HUES64 (cell line): ENCODE data around the gene SMNDC1.
"Not testable (repeated sequence)": the region's sequence is repeated elsewhere in the genome, so short reads cannot be mapped to it uniquely, and the experiment has no call there.

Experiments
- H3K27ac ChIP-seq: 2 replicates; pipeline ENCODE4 v1.7.0; 2013; ENCODE audit warnings: low read depth, low read length, inconsistent platforms
- H3K27me3 ChIP-seq: 2 replicates; pipeline ENCODE4 v1.6.1; 2013; ENCODE audit warnings: mild to moderate bottlenecking, low read length; ENCODE audit not compliant: insufficient read depth
- H3K36me3 ChIP-seq: 2 replicates; pipeline ENCODE4 v1.6.1; 2013; ENCODE audit warnings: mild to moderate bottlenecking, low read length; ENCODE audit not compliant: insufficient read depth
- H3K4me1 ChIP-seq: 2 replicates; pipeline ENCODE4 v1.6.1; 2013; ENCODE audit warnings: mild to moderate bottlenecking, low read length, moderate library complexity; ENCODE audit not compliant: insufficient read depth
- H3K4me3 ChIP-seq: 2 replicates; pipeline ENCODE4 v1.5.1; 2013; ENCODE audit warnings: mild to moderate bottlenecking, low read length, moderate library complexity
- H3K9ac ChIP-seq: 2 replicates; pipeline ENCODE4 v1.6.1; 2013; ENCODE audit warnings: mild to moderate bottlenecking, low read depth, low read length
- H3K9me3 ChIP-seq: 2 replicates; pipeline ENCODE4 v1.6.1; 2013; ENCODE audit warnings: low read depth, low read length; ENCODE audit not compliant: insufficient read depth
- WGBS: fragments of 150-250, 120-280 bp; methylation state at CpG from one replicate; pipeline ENCODE4 v1.1.7; 2013; ENCODE audit warnings: missing lambda C conversion rate; 5-methylcytosine and 5-hydroxymethylcytosine counted together

Gene SMNDC1

GRCh38 chr10:110278562-110279406 is 25.9 kb downstream of the SMNDC1 start:
- no peaks in the 10 kb centered on the region; the same call in 1 of the 2 replicates for H3K36me3 ChIP-seq
- no peaks in the 10 kb centered on the region for H3K27me3 ChIP-seq
- peaks cover 12% of the 10 kb centered on the region for H3K4me1 ChIP-seq
- no peaks in the 10 kb centered on the region for H3K9me3 ChIP-seq
- no peak overlapping the region for H3K4me3 ChIP-seq
- H3K27ac ChIP-seq, result no peak overlapping the region
- H3K9ac ChIP-seq, result no peak overlapping the region
- 84% methylated on average over 6 of the region's 7 CpGs for WGBS

GRCh38 chr10:110277591-110277990 is 27.1 kb downstream of the SMNDC1 start:
- H3K36me3 ChIP-seq, result no peaks in the 10 kb centered on the region; the same call in 1 of the 2 replicates
- 90% methylated on average over 1 of the region's 2 CpGs for WGBS
- no peak overlapping the region for H3K27ac ChIP-seq
- no peaks in the 10 kb centered on the region for H3K9me3 ChIP-seq
- H3K27me3 ChIP-seq, result no peaks in the 10 kb centered on the region
- no peak overlapping the region for H3K4me3 ChIP-seq
- no peak overlapping the region for H3K9ac ChIP-seq
- H3K4me1 ChIP-seq, result peaks cover 14% of the 10 kb centered on the region

- Histone ChIP-seq H3K4me3 (no peak overlapping the region), H3K36me3 (no peaks in the 10 kb centered on the region; the same call in 1 of the 2 replicates), H3K27ac (no peak overlapping the region), H3K27me3 (no peaks in the 10 kb centered on the region), H3K4me1 (peaks cover 14% of the 10 kb centered on the region), H3K9ac (no peak overlapping the region), H3K9me3 (no peaks in the 10 kb centered on the region)
- 93% methylated on average over 4 of the region's 5 CpGs for WGBS
These were observed 28.1 kb downstream of the SMNDC1 start for GRCh38 chr10:110276603-110277002.

- WGBS, result 90% methylated on average over 2 of the region's 2 CpGs
- no peaks in the 10 kb centered on the region for H3K27me3 ChIP-seq
- peaks cover 14% of the 10 kb centered on the region for H3K4me1 ChIP-seq
- H3K4me3 ChIP-seq, result no peak overlapping the region
- H3K27ac ChIP-seq, result no peak overlapping the region
- H3K9me3 ChIP-seq, result no peaks in the 10 kb centered on the region
- H3K9ac ChIP-seq, result no peak overlapping the region
- no peaks in the 10 kb centered on the region; the same call in 1 of the 2 replicates for H3K36me3 ChIP-seq
These were observed 29.5 kb downstream of the SMNDC1 start for GRCh38 chr10:110275128-110275729.

GRCh38 chr10:110274647-110275046 is 30.1 kb downstream of the SMNDC1 start:
- no peaks in the 10 kb centered on the region; the same call in 1 of the 2 replicates for H3K36me3 ChIP-seq
- no peak overlapping the region for H3K9ac ChIP-seq
- no peak overlapping the region for H3K4me3 ChIP-seq
- H3K27ac ChIP-seq, result no peak overlapping the region
- peaks cover 14% of the 10 kb centered on the region for H3K4me1 ChIP-seq
- WGBS, result 93% methylated on average over 6 of the region's 6 CpGs
- no peaks in the 10 kb centered on the region for H3K27me3 ChIP-seq
- H3K9me3 ChIP-seq, result no peaks in the 10 kb centered on the region

DNA sequence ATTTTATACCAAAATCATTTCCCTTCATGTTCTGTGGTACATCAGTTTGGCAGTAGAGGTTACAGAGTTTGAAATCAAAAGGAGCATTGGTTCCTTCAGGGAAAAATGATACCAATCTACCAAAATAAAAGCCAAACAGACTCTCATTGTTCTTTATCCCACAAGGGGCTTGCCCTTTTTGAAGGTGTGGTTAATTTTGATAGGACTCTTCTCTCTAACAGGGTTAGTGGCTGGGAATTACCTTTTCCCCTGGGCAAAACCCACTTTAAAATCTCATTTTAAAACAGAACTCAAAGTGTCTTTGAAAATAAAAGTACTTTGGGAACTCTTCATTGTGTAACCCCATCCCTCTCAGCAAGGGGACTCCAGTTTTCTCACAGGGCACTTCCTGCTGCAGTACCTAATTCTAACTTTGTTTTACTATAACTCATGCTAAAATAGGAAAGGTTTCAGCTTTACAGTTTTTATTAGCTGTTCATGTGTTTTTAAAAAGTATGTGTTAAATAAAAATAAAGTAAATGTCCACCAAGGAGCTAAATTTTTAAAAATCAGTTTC is 30.6 kb downstream of the SMNDC1 start:
- Histone ChIP-seq H3K4me3 (no peak overlapping the region), H3K36me3 (no peaks in the 10 kb centered on the region; the same call in 1 of the 2 replicates), H3K27ac (no peak overlapping the region), H3K9ac (no peak overlapping the region), H3K9me3 (no peaks in the 10 kb centered on the region), H3K4me1 (peaks cover 12% of the 10 kb centered on the region), H3K27me3 (no peaks in the 10 kb centered on the region)

DNA sequence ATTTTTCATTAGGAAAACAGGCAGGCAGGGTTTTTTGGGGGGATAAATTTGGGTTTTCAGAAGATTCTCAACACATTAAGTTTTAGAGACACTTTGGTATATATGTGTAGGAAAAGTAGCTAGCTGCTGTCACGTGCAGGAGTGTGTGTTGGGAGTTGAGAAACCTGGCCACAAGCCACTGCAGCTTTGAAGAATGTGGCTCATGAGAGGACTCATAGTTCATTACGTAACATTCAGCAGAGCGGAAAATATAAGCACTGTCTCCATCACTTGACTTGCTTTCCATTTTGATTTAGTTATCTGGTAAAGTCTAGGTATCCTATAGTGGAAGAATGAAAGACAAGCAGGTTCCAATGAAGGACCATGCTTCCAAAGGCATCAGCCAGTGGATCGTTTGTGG is 31.2 kb downstream of the SMNDC1 start:
- H3K4me1 ChIP-seq, result peaks cover 10% of the 10 kb centered on the region

GRCh38 chr10:110272995-110273394 is 31.7 kb downstream of the SMNDC1 start:
- H3K36me3 ChIP-seq, H3K4me3 ChIP-seq, H3K9ac ChIP-seq, H3K9me3 ChIP-seq, H3K27ac ChIP-seq, H3K27me3 ChIP-seq: not testable (repeated sequence)
- H3K4me1 ChIP-seq, result peaks cover 10% of the 10 kb centered on the region
- WGBS, result 95% methylated on average over 15 of the region's 15 CpGs

More for the DNA sequence above, 31.2 kb downstream of the SMNDC1 start:
- Histone ChIP-seq H3K9me3 (no peaks in the 10 kb centered on the region), H3K36me3 (no peaks in the 10 kb centered on the region), H3K4me3 (no peak overlapping the region), H3K27ac (no peak overlapping the region), H3K9ac (no peak overlapping the region), H3K27me3 (no peaks in the 10 kb centered on the region)
- WGBS, result 95% methylated on average over 4 of the region's 4 CpGs

GRCh38 chr10:110269374-110270318 is 35.1 kb downstream of the SMNDC1 start:
- Histone ChIP-seq H3K4me1 (peaks cover 10% of the 10 kb centered on the region), H3K4me3 (no peak overlapping the region), H3K9me3 (no peaks in the 10 kb centered on the region), H3K36me3 (no peaks in the 10 kb centered on the region), H3K27me3 (no peaks in the 10 kb centered on the region), H3K9ac (no peak overlapping the region), H3K27ac (no peak overlapping the region)
- 94% methylated on average over 3 of the region's 4 CpGs for WGBS

GRCh38 chr10:110268971-110269370 is 35.7 kb downstream of the SMNDC1 start:
- H3K9ac ChIP-seq, result no peak overlapping the region
- peaks cover 4% of the 10 kb centered on the region for H3K4me1 ChIP-seq
- H3K4me3 ChIP-seq, result no peak overlapping the region
- WGBS, result 96% methylated on average over 2 of the region's 2 CpGs
- H3K9me3 ChIP-seq, result no peaks in the 10 kb centered on the region
- H3K36me3 ChIP-seq, result no peaks in the 10 kb centered on the region
- no peak overlapping the region for H3K27ac ChIP-seq
- no peaks in the 10 kb centered on the region for H3K27me3 ChIP-seq
